ENCODE measurements around the gene UBL4A. TPM values are rescaled to one million over a fixed set of nuclear protein-coding genes. Genes with fewer than 3 reads are reported as not detected.

The UBL4A gene
- total RNA-seq, 1 donor from 2014 or later: 34.0 TPM

DNA sequence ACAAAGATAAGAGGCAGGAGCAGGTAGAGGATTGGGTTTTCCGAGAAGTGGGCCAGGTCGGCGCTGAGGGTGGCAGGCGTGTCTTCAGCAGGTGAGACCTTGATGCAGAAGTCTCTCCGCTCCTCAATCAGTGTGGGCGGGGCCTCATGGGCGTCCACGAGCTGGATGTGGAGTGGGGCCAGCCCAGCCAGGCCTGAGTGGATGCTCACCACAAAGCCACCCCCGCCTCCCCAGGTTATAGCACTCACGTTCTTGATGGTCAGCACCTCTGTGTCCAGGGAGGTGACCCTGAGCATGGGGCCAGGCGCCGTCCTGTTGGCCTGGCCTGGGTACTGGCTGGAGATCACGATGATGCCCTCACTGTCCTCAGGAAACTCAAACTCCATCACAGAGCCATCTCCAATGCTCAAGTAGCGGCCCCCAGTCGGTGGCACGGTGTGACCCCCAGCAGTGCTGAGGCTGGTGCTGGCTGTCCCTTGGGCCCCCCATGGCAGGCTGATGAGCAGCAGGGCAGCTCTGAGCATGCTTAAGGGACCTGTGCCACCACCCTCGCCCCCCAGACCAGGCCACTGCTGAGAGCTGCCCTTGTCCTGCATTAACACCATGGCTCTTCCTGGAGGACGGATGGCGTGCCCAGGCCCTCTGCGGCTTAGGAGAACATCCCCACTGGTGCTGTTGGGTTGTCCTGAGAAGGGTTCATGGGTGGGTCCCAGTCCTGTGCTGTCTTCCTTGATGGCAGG, 2.1 kb upstream of the UBL4A start:
- H3K4me1 ChIP-seq: peaks cover 25% of the 10 kb centered on the region
- H3K27ac ChIP-seq: no peak overlapping the region

DNA sequence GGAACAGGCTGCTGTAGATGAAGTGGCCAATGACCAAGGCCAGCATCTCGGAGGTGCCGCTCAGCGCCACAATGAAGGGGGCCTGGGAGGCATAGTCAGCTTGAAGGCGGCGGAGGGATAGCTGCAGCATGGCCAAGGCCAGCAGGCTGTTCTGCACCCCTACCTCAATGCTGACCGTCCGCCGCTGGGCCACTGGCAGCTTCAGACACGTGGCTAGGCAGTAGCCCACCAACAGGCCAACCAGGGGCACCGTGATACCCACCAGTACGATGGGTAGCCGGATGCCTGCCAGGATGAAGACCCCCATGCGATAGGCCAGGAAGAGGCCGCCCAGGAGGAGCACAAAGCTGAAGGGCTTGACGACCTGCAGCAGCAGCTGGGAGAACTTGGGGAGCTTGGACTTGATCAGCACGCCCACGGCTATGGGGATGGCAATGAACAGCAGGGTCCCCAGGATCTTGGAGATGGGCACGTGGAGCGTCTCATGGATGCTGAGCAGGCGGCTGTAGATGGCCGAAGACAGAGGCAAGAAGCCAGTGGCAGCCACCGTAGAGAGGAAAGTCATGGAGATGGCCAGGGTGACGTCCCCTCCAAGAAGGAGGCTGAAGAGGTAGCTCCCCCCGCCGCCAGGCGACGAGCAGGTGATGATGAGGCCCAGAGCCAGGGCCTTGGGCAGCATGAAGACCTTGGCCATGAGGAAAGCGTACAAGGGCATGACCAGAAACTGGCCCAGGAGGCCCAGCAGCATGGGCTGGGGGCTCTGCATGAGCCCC, 1.3 kb upstream of the UBL4A start:
- intact Hi-C loops (cut with DNase I): no loop called here
- no peak for DNase-seq
- no peak overlapping the region for H3K4me3 ChIP-seq
- peaks cover 14% of the 10 kb centered on the region for H3K36me3 ChIP-seq
- TF ChIP-seq, protein P1, sequence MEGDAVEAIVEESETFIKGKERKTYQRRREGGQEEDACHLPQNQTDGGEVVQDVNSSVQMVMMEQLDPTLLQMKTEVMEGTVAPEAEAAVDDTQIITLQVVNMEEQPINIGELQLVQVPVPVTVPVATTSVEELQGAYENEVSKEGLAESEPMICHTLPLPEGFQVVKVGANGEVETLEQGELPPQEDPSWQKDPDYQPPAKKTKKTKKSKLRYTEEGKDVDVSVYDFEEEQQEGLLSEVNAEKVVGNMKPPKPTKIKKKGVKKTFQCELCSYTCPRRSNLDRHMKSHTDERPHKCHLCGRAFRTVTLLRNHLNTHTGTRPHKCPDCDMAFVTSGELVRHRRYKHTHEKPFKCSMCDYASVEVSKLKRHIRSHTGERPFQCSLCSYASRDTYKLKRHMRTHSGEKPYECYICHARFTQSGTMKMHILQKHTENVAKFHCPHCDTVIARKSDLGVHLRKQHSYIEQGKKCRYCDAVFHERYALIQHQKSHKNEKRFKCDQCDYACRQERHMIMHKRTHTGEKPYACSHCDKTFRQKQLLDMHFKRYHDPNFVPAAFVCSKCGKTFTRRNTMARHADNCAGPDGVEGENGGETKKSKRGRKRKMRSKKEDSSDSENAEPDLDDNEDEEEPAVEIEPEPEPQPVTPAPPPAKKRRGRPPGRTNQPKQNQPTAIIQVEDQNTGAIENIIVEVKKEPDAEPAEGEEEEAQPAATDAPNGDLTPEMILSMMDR (IDR thresholded peaks at IDR 0.05): no peak
- no peak overlapping the region for H3K27ac ChIP-seq
- no peak for ATAC-seq
- H3K9me3 ChIP-seq: no peaks in the 10 kb centered on the region
- H3K27me3 ChIP-seq (ENCODE audit: low read depth): no peaks in the 10 kb centered on the region
- H3K4me1 ChIP-seq: peaks cover 25% of the 10 kb centered on the region

More for the DNA sequence above, 2.1 kb upstream of the UBL4A start:
- no peaks in the 10 kb centered on the region for H3K9me3 ChIP-seq
- no peak for ATAC-seq
- no peaks in the 10 kb centered on the region for H3K27me3 ChIP-seq (ENCODE audit: low read depth)
- DNase-seq: no peak
- intact Hi-C loops (cut with DNase I): no loop called here
- peaks cover 14% of the 10 kb centered on the region for H3K36me3 ChIP-seq
- TF ChIP-seq, protein P1 (IDR thresholded peaks at IDR 0.05): no peak
- H3K4me3 ChIP-seq: no peak overlapping the region

DNA sequence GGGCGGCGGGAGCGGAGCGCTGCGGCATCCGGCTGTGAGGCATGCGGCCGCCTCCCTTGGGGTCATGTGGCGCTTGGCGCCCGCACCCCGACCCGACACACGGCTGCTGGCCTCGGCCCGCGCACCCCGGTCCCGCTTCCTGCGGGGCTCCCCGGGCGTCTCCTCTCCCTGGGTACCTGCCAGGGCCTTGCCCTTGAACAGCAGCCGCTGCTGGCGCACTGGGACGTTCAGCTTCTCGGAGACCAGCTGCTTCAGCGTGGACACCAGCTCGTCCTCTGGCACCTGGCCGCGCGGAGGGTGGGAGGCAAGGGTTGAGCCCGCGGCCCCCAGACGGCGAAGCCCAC, 391 bp downstream of the UBL4A start:
- no peak for ATAC-seq
- intact Hi-C loops (cut with DNase I): no loop called here
- Histone ChIP-seq H3K36me3 (peaks cover 14% of the 10 kb centered on the region), H3K9me3 (no peaks in the 10 kb centered on the region), H3K27me3 (ENCODE audit: low read depth) (no peaks in the 10 kb centered on the region), H3K27ac (peak overlapping the region; percentile 87), H3K4me1 (peaks cover 25% of the 10 kb centered on the region), H3K4me3 (peak overlapping the region; percentile 68)
- TF ChIP-seq, protein P1 (IDR thresholded peaks at IDR 0.05): no peak
- DNase-seq: no peak

- no peaks in the 10 kb centered on the region for H3K9me3 ChIP-seq
- intact Hi-C loops (cut with DNase I): no loop called here
- H3K27me3 ChIP-seq (ENCODE audit: low read depth): no peaks in the 10 kb centered on the region
- peaks cover 14% of the 10 kb centered on the region for H3K36me3 ChIP-seq
- peak overlapping the region; percentile 87 for H3K27ac ChIP-seq
- DNase-seq (no peak), ATAC-seq (no peak)
- H3K4me1 ChIP-seq: peaks cover 25% of the 10 kb centered on the region
- peak overlapping the region; percentile 68 for H3K4me3 ChIP-seq
- TF ChIP-seq, protein P1 (IDR thresholded peaks at IDR 0.05): no peak
Observed at GRCh38 chrX:154485150-154486051, 1.0 kb downstream of the UBL4A start.
